OCI-LY7 (cell line): ENCODE results near the gene TAOK3.

Source experiments
- EZH2phosphoT487 ChIP-seq: fragments of 200-600 bp; sonication (generic); IDR thresholded peaks from 2 replicates; pipeline ENCODE4 v1.6.1; 2018; ENCODE audit warnings: low read depth, borderline replicate concordance, mild to moderate bottlenecking, mixed run types, antibody characterized with exemption, low read length, moderate library complexity, mixed read lengths
- TF ChIP-seq, protein P1 (sequence below): fragments of 200-600 bp; sonication (generic); conservative IDR thresholded peaks from 2 replicates; pipeline ENCODE4 v1.5.1; 2014; ENCODE audit warnings: mild to moderate bottlenecking, antibody characterized with exemption, low read length, moderate library complexity, mixed read lengths

DNA sequence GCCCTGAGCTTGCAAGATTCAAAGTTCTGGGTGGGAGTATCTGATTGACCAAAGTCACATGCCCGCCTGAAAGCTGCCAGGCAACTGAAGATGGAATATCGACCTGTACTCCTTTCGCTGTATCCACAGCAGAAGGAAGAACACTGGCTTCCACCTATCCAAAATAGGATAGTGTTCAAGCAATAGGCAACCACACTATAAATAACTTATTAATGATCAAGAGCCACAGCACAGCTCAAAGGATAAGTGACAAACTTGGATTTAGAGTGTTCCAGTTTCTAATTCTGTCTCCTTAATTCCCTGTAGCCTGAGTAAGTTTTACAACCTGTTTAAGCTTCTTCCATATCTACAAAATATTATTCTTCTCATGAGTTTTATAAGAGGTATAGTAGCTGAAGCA is 89.9 kb downstream of the TAOK3 start:
- TF ChIP-seq, protein P1, sequence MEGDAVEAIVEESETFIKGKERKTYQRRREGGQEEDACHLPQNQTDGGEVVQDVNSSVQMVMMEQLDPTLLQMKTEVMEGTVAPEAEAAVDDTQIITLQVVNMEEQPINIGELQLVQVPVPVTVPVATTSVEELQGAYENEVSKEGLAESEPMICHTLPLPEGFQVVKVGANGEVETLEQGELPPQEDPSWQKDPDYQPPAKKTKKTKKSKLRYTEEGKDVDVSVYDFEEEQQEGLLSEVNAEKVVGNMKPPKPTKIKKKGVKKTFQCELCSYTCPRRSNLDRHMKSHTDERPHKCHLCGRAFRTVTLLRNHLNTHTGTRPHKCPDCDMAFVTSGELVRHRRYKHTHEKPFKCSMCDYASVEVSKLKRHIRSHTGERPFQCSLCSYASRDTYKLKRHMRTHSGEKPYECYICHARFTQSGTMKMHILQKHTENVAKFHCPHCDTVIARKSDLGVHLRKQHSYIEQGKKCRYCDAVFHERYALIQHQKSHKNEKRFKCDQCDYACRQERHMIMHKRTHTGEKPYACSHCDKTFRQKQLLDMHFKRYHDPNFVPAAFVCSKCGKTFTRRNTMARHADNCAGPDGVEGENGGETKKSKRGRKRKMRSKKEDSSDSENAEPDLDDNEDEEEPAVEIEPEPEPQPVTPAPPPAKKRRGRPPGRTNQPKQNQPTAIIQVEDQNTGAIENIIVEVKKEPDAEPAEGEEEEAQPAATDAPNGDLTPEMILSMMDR = no peak
- no peak for TF ChIP-seq EZH2phosphoT487
